Stimulated activated CD8-positive, alpha-beta memory T cell treated with anti-CD3 and anti-CD28 coated beads, Interleukin-12 subunit alpha, Interleukin-12 subunit beta, amount 100 ng/mL, for 24 hours (primary cell): Measurements from ENCODE around the gene ZNF423.

ENCODE experiments used
- DNase-seq: peaks from one replicate; pipeline ENCODE4 v3.0.0-alpha.2; 2020; ENCODE audit errors: extremely low read depth

ZNF423 gene

DNA sequence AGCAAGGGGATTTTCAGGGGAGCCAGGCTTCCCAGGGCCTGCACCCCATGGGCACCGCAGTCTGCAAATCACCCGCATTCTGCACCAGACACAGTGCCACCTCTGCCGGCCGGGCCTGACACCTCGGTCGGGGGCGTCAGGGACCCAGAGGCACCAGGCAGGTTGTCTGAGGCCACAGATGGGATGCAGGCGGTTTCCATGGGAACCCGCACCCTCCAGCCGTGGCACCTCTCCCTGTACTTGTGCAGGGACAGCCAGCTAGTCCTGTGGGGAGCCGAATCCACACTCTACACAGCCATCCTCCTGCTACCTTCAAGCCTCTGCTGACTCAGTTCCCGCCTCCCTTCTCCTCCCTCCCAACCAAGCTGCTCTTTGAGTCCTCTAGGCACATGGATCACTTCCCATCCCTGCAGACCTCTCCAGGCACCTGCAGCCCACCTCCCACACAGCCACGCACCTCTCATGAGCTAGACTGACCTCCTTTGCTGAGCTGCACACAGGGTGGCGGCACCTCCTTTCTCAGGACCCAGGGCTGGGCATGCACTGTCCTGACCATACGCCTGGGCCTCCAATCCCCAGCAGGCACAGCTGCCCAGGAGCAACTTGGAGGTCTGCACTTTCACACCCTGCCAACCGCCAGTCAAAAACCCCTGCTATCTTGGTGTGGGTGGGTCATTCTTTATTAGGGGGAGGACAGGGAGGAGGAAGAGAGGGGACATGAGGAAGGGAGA lies 362.9 kb downstream of the ZNF423 start:
- no peak for DNase-seq

DNA sequence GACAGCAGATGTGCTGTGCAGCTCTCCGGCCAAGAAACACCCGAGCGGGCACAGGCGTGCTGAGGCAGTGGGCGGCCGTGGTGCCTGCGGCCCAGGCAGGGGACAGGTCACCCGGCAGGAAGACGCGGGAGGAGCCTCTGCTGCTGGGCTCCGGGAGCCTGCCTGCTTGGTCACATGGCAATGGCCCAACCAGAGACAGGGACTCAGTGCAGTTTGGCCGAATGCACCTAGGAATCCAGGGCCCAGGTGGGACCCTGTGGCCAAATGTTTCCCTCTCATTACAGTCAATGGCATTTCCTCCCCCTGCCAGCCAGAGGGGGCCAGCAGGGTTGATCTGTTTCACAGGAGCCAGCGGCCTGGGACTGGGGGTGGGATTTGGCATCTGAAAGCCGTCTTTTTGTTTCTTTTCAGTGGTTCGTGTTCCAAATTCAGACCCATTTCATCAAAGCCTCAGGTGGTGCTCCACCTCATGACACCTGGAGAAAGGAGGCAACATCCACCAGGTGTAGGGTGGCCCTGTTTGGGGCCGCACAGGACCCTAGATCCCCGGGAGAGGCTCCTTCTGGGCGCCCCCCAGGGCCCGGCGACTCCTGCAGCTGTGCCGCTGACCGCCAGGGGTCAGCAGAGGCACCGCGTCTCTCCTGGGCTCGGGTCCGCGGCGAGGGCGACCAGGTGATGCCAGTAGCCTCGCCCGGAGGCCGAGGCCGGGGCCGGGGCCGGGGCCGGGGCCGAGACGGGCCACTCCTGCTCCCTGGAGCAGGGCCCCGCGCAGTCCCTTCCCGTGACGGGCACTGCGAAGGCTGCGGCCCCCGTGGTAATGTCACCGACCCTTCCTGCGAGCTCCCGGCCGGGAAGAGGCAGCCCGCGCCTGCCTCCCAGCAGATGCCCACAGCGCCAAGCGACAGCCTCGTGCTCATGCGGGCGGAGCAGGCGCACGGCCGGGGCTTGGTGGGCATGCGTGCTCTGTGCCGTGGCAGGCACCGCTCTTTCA lies 363.8 kb downstream of the ZNF423 start:
- DNase-seq = no peak

GRCh38 chr16:49491106-49491670 lies 364.7 kb downstream of the ZNF423 start:
- no peak for DNase-seq

DNA sequence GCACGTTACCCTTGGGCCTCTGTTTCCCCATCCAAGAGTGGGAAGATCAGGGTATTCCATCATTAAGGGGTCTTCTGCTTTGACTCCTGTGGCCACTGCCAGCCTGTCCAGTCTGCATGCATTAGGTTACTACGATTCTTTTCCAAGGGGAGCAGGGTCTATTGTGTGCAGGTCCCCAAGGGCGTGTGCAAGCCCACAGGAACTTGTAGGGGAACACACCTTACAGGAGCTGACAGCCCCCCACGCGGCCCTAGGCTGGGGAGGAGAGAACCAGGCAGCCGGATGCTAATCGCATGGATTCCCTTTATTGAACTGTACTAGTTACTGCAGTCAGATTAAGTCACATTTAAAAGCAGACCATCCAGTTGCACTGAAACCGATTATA lies 365.6 kb downstream of the ZNF423 start:
- DNase-seq = no peak

DNA sequence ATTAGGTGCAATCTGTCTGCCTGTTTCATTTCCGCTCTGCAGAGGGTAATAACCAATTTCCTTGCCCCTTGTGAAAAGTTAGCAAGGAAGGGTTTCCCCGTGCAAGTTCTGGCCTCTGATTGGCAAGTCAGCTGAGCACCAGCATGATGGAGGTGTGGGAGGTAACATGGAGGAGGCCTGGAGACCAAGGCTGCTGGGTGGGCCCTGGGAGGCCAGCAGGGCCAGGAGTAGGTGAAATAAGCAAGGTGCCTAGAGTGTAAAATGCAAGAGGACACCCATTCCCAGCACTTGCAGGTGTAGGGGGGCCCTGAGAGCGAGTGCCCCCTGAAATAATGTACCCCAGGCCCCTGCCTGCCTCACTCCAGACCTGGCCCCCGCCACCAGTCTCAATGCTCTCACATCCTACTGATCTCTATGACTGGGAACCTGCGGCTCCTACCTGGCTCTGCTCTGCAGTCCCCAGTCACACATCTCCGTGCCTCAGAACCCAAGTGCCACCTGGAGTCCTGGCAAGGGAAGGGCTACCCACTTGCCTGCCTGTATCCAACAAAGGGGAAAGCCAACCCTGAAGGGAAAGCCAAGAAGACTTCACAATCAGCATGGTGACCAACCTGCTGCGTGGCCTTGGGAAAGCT lies 366.1 kb downstream of the ZNF423 start:
- no peak for DNase-seq

GRCh38 chr16:49488740-49489525 lies 367.0 kb downstream of the ZNF423 start:
- DNase-seq = no peak

- no peak for DNase-seq
These were observed 367.6 kb downstream of the ZNF423 start for GRCh38 chr16:49488336-49488735.

DNA sequence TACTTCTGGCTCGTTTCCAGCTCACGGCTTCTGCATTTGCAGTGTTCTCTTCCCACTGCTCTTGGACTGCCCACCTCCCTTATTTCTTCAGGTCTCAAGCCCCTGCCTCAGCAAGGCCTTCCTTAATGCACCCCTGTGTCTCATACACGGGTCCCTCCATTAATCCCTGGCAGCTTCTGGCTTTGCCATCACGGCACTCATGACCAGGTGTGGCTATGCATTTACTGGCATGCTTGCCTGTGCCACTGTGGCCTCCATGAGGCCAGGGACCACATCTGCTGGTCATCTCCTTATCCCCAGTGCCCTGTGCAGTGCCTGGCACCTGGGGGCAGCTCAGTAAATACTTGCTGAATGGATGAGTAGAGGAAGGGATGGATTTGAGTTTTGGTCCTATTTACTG lies 368.2 kb downstream of the ZNF423 start:
- no peak for DNase-seq

GRCh38 chr16:49486400-49486799 lies 369.5 kb downstream of the ZNF423 start:
- DNase-seq = no peak

- DNase-seq = no peak
These were observed 370.2 kb downstream of the ZNF423 start for GRCh38 chr16:49485663-49486062.

DNA sequence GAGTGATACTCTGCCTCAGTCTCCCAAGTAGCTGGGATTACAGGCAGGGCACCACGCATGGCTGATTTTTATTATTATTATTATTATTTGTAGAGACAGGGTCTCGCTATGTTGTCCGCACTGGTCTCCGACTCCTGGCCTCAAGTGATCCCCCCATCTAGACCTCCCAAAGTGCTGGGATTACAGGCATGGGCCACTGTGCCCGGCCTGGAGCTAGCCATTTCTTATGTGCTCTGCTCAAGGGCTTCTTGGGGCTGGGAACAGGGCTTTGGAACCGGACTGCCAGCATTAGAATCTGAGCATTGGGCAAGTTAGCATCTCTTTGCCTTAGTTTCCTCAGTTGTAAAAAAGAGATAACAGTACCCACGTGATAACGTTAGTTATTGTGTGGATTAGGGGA lies 371.0 kb downstream of the ZNF423 start:
- no peak for DNase-seq

DNA sequence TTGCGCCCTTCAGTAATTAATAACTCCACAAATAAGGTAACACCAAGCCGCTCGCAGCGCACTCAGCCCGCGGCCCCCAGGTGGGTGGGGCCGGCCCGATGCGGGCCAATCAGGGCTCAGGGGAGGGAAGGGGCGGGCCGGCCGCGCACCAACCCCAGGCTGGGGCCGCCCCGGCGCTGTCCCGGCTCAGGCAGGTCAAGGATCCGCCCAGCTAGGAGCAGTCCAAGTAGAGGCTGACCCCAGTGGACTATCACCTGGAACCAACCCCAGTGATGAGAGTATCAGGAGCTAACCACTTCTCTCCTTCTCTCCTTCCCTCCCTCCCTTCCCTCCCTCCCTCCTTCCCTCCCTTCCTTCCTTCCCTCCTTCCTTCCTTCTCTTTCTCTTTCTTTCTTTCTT lies 371.5 kb downstream of the ZNF423 start:
- no peak for DNase-seq

DNA sequence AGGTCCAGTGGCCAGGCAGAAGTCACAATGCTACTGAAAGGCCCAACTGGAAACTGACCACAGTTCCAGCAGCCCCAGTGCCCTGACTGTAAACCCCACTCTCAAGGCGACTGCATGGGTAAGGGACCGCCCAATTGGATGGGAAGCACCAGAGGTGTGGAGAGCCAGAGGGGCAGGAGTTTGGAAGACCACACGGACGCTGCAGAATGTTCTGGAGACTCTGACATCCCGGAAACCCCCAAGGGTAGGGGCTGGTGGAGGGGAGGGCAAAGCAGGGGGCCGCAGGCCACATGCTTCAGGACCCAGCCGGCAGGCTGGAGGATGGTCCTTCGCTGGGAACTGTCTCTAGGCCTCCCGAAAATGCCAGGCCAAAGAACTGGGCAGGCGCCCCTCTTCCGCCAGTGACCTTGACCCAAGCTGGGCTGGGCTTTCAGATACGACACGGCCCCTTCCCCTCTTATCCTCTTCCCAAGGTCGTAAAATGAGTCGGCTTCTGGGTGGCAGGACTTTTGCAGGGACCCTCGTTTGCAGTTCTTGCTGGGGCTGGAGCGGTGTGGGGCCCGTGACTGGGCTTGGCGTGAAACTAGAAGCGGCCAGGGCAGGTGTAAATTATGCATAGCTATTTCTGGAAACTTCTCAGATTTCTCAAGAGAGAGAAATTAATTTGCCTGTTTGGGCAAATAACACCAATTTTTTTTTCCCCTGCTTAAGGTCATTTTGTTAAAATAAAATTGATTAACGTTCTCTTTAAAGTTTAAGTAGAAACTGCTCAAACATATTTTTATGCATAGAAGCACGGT lies 372.1 kb downstream of the ZNF423 start:
- no peak for DNase-seq

GRCh38 chr16:49483251-49483650 lies 372.7 kb downstream of the ZNF423 start:
- DNase-seq = no peak

GRCh38 chr16:49482690-49483089 lies 373.2 kb downstream of the ZNF423 start:
- DNase-seq = no peak

- DNase-seq = no peak
These were observed 377.3 kb downstream of the ZNF423 start for GRCh38 chr16:49478616-49479015.

- DNase-seq = no peak
These were observed 377.8 kb downstream of the ZNF423 start for GRCh38 chr16:49478107-49478506.

- DNase-seq = no peak
These were observed 378.5 kb downstream of the ZNF423 start for GRCh38 chr16:49477250-49477895.

GRCh38 chr16:49474741-49475140 lies 381.2 kb downstream of the ZNF423 start:
- no peak for DNase-seq

- no peak for DNase-seq
These were observed 382.1 kb downstream of the ZNF423 start for GRCh38 chr16:49473773-49474172.
